GM12891 (cell line): ENCODE data around the gene HLX.

Experiments used
- PAX5 ChIP-seq: IDR thresholded peaks from 2 replicates; pipeline ENCODE4 v1.6.1; 2011; ENCODE audit warnings: low read length, moderate library complexity, mild to moderate bottlenecking; ENCODE audit not compliant: insufficient read depth, severe bottlenecking
- POLR2A ChIP-seq: IDR thresholded peaks from 2 replicates; pipeline ENCODE4 v1.6.1; 2011; ENCODE audit warnings: low read depth, low read length, control low read depth
- POLR2AphosphoS5 ChIP-seq: IDR thresholded peaks from 2 replicates; pipeline ENCODE4 v1.6.1; 2011; ENCODE audit warnings: low read depth, low read length, control low read depth
- TAF1 ChIP-seq: IDR thresholded peaks from 2 replicates; pipeline ENCODE4 v1.6.1; 2011; ENCODE audit warnings: low read depth, low read length, control low read depth

- no peak for TF ChIP-seq POLR2A
- TF ChIP-seq POLR2AphosphoS5 = no peak
- no peak for TF ChIP-seq TAF1
- no peak for TF ChIP-seq PAX5
Observed at GRCh38 chr1:220920967-220921366, 41.7 kb downstream of the HLX start.
